OCI-LY1 (cell line): Measurements from ENCODE around the gene CDC45.

Source experiments
- EZH2 ChIP-seq: fragments of 200-600 bp; sonication (generic), shearing (Covaris generic); IDR thresholded peaks from 2 replicates; pipeline ENCODE4 v1.8.0; 2017; ENCODE audit warnings: borderline replicate concordance, mixed run types, mild to moderate bottlenecking, antibody characterized with exemption, low read length, moderate library complexity, mixed read lengths
- TF ChIP-seq, protein P1 (sequence below): fragments of 200-600 bp; sonication (generic), shearing (Covaris generic); IDR thresholded peaks from 2 replicates; pipeline ENCODE4 v1.5.1; 2017; ENCODE audit warnings: mild to moderate bottlenecking, antibody characterized with exemption, low read length, moderate library complexity, mixed read lengths

DNA sequence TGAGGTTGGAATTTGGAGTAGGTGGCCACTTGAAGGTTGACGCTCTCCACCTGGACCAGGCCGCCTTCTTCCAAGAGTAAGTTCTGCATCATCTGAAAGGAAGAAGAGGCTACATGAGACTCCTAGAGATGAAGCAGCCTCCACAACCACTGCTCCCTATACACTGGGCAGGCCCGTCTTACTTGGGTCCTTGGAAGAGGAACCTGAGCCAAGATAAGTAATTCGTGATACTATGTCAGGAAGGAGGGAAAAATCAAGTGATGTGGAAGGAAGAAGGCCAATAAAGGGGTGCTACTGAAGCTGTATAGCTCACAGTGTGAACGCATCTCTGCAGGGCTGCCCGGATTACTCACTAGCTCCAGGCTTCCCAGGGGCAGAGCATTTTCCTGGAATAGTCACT is 11.8 kb upstream of the CDC45 start:
- TF ChIP-seq, protein P1, sequence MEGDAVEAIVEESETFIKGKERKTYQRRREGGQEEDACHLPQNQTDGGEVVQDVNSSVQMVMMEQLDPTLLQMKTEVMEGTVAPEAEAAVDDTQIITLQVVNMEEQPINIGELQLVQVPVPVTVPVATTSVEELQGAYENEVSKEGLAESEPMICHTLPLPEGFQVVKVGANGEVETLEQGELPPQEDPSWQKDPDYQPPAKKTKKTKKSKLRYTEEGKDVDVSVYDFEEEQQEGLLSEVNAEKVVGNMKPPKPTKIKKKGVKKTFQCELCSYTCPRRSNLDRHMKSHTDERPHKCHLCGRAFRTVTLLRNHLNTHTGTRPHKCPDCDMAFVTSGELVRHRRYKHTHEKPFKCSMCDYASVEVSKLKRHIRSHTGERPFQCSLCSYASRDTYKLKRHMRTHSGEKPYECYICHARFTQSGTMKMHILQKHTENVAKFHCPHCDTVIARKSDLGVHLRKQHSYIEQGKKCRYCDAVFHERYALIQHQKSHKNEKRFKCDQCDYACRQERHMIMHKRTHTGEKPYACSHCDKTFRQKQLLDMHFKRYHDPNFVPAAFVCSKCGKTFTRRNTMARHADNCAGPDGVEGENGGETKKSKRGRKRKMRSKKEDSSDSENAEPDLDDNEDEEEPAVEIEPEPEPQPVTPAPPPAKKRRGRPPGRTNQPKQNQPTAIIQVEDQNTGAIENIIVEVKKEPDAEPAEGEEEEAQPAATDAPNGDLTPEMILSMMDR, result no peak
- TF ChIP-seq EZH2, result no peak
